ENCODE data around the gene ACBD6. TPM values are rescaled to one million over a fixed set of nuclear protein-coding genes. Genes with fewer than 3 reads are reported as not detected.

Gene ACBD6
- total RNA-seq, 1 donor from 2014 or later: 52.6 TPM

DNA sequence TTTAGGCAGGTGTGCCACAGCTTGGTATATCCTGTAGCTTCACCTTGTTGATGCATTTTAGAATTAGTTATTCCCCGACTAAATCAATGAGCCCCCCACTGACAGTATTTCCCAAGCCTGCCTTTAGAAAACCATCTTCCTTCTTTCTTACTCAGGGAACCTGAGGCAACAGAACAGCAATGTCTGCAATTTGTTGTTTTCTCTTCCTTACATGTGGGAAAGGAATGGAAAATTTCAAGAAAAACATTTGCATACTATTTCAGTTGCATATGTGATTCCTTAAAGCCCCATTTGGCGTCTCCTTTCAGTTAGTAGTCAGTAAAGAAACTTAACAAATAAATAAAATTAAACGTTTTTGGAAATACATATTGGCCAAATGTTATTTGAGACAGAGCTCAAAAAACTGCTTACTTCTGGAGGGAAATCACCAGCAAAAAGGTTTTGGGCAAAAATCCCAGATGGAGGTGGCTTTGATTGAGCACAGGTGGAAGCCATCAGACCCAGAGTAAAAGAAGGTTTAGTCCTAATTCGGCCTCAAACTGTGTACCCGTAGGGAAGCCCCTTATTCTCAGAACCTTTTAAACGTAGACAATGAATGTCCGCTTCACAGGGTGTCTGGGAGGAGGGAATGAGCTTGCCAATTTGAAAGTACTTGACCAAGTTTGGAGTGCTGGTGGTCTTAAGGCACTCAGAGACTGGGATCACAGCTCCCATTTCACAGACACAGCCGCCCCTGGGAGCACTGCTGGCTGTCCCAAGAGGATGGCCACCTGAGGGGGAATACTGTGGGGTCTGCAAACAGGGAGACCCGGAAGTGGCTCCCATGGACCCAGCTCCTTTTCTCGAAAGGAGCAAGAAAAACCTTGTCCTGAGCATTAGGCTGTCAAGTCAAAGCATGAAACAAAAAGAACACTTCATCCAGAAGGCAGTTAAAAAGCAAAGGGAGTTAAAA lies 263.0 kb downstream of the ACBD6 start:
- no peak for DNase-seq

DNA sequence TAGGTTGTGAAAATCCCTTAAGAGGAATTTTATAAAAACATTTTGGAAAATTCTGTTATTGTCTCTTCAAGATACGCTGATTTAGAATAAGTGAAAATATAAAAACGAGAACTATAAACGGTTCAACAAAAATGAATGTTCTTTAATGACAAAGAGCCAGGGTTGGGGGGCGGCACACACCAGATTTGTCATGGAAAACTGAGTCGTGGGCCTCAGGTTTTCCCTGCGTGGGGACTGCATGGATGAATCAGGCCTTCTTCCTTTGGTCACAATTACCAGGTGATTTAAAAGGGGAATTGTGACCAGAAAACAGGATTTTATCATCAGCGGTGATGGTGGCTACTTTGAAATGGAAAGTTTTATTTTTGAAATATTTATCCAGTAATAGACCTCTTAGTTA lies 263.7 kb downstream of the ACBD6 start:
- DNase-seq: no peak

Small RNAs within 50 kb of the gene (small RNA-seq; reads per million reads assigned to genes)
- gene MIR3121: not detected
- gene RF00019: not detected

Other genes starting within 250 kb of the ACBD6 start
- gene OVAAL, start 56.4 kb upstream of the ACBD6 start, total RNA-seq: not detected
- gene XPR1, start 129.4 kb upstream of the ACBD6 start, total RNA-seq: 370 TPM

Measured in occipital lobe (tissue), 3 donors.